H1 (cell line): Measurements from ENCODE around the gene ST6GALNAC5.

Experiments
- RFX5 ChIP-seq: IDR thresholded peaks from 2 replicates; pipeline ENCODE4 v1.6.1; 2011; ENCODE audit warnings: low read depth, low read length, improper control_type of control experiment, borderline replicate concordance
- SP1 ChIP-seq: IDR thresholded peaks from 2 replicates; pipeline ENCODE4 v1.6.1; 2011; ENCODE audit warnings: low read depth, low read length
- TBP ChIP-seq: IDR thresholded peaks from 2 replicates; pipeline ENCODE4 v1.6.1; 2011; ENCODE audit warnings: low read depth, low read length, improper control_type of control experiment
- TF ChIP-seq, protein P1 (sequence below): IDR thresholded peaks from 2 replicates; pipeline ENCODE4 v1.6.1; 2012; ENCODE audit warnings: inconsistent platforms

GRCh38 chr1:77031106-77031662 is 163.9 kb downstream of the ST6GALNAC5 start:
- no peak for TF ChIP-seq RFX5
- no peak for TF ChIP-seq TBP
- no peak for TF ChIP-seq SP1
- TF ChIP-seq, protein P1, sequence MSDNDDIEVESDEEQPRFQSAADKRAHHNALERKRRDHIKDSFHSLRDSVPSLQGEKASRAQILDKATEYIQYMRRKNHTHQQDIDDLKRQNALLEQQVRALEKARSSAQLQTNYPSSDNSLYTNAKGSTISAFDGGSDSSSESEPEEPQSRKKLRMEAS, result no peak
